ENCODE results near the gene IRF8.

DNA sequence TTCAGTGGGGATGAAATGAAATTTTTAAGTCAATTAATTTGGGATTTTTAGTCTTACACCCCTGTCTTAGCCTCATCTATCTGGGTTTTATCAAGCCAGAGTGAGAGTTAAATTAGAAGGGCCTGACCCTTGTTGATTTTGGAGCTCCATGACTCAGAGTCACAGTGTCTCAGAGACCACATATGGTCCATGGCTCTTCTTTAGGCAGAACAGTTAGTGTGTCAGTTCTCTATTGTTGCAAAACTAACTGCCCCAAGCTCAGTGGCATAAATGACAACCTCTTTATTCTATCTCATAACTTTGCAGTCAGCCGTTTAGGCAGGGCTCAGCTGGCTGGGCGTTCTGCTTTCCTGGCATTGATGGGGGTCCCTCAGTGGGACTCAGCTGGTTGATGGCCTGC lies 44.7 kb downstream of the IRF8 start:
- TF ChIP-seq CTCF (IDR thresholded peaks at IDR 0.05), result no peak
- TF ChIP-seq POLR2AphosphoS5 (IDR thresholded peaks at IDR 0.05), result no peak
